ENCODE measurements around the gene SEMA4C. TPM values are rescaled to one million over a fixed set of nuclear protein-coding genes. Genes with fewer than 3 reads are reported as not detected.

Gene SEMA4C
- total RNA-seq, 2 experiments from 2014 or later: 55.8 to 56.8 TPM

GRCh38 chr2:96875498-96876268 is 5.8 kb upstream of the SEMA4C start:
- Mint-ChIP-seq H3K27ac (peak overlapping the region; percentile 7), H3K27me3 (no peaks in the 10 kb centered on the region), H3K4me3 (no peak overlapping the region), H3K4me1 (ENCODE audit: low read depth) (peaks cover 41% of the 10 kb centered on the region), H3K36me3 (ENCODE audit: low read depth) (peaks cover 3% of the 10 kb centered on the region), H3K9me3 (no peaks in the 10 kb centered on the region)
- Histone ChIP-seq H3K4me3 (ENCODE audit: low read length) (no peak overlapping the region), H3K27me3 (ENCODE audit: control insufficient read depth in 1 of 2, insufficient read depth in 2 of 2, low read length in 2 of 2) (no peaks in the 10 kb centered on the region), H3K9me3 (ENCODE audit: control insufficient read depth in 1 of 2, insufficient read depth in 1 of 2, low read length in 2 of 2) (no peaks in the 10 kb centered on the region), H3K36me3 (ENCODE audit: insufficient read depth, low read length) (no peaks in the 10 kb centered on the region), H3K27ac (ENCODE audit: low read depth in 1 of 2, low read length in 2 of 2) (no peak overlapping the region), H3K4me1 (ENCODE audit: insufficient read depth, low read length) (peaks cover 26% of the 10 kb centered on the region)
- intact Hi-C loops (cut with DNase I, micrococcal nuclease): loop anchor here in 1 of 2 experiments (2.0 kb wide), 1 partner anchor 39 kb away; no protein-coding TSS in a partner anchor
- CTCF ChIA-PET: no interaction called here
- no peak for DNase-seq
- ATAC-seq (ENCODE audit: poor library complexity): no peak
- TF ChIP-seq CTCF (IDR thresholded peaks at IDR 0.05): no peak
- POLR2A ChIA-PET: interaction anchor here (1.3 to 2.7 kb wide), 4 partner anchors 9 to 87 kb away, joined by 3 to 11 read pairs (median 8); no protein-coding TSS in a partner anchor

- H3K27me3 Mint-ChIP-seq: no peaks in the 10 kb centered on the region
- no peak for TF ChIP-seq CTCF (IDR thresholded peaks at IDR 0.05)
- ATAC-seq (ENCODE audit: poor library complexity) (no peak), DNase-seq (peak in 2 of 14 experiments; percentile 70 to 73)
- ChIA-PET POLR2A (interaction anchor here (0.7 to 2.7 kb wide), 5 partner anchors 16 to 88 kb away, joined by 3 to 11 read pairs (median 8); partner anchors contain the start of gene ANKRD39), CTCF (interaction anchor here (3.1 kb wide), 1 partner anchor 16 kb away, joined by 19 read pairs; the partner anchor contains the start of gene ANKRD39)
- H3K27ac Mint-ChIP-seq: peak overlapping the region; percentile 75
- H3K4me1 ChIP-seq (ENCODE audit: insufficient read depth, low read length): peaks cover 33% of the 10 kb centered on the region
- H3K36me3 ChIP-seq (ENCODE audit: insufficient read depth, low read length): no peaks in the 10 kb centered on the region
- no peak overlapping the region for H3K4me3 ChIP-seq (ENCODE audit: low read length)
- no peaks in the 10 kb centered on the region for H3K9me3 Mint-ChIP-seq
- H3K36me3 Mint-ChIP-seq (ENCODE audit: low read depth): peaks cover 8% of the 10 kb centered on the region
- no peaks in the 10 kb centered on the region for H3K9me3 ChIP-seq (ENCODE audit: control insufficient read depth in 1 of 2, insufficient read depth in 1 of 2, low read length in 2 of 2)
- intact Hi-C loops (cut with DNase I, micrococcal nuclease): loop anchor here (2.0 to 5.0 kb wide), 2 partner anchors 40 to 88 kb away; no protein-coding TSS in a partner anchor
- peaks cover 45% of the 10 kb centered on the region for H3K4me1 Mint-ChIP-seq (ENCODE audit: low read depth)
- H3K27me3 ChIP-seq (ENCODE audit: control insufficient read depth in 1 of 2, insufficient read depth in 2 of 2, low read length in 2 of 2): no peaks in the 10 kb centered on the region
- H3K27ac ChIP-seq (ENCODE audit: low read depth in 1 of 2, low read length in 2 of 2): no peak overlapping the region
- H3K4me3 Mint-ChIP-seq: peak overlapping the region; percentile 62
Measured at GRCh38 chr2:96874198-96874831, 4.4 kb upstream of the SEMA4C start.

GRCh38 chr2:96873651-96874096 is 3.8 kb upstream of the SEMA4C start:
- Mint-ChIP-seq H3K4me3 (no peak overlapping the region), H3K27ac (no peak overlapping the region), H3K9me3 (no peaks in the 10 kb centered on the region), H3K27me3 (no peaks in the 10 kb centered on the region), H3K4me1 (ENCODE audit: low read depth) (peaks cover 45% of the 10 kb centered on the region), H3K36me3 (ENCODE audit: low read depth) (peaks cover 8% of the 10 kb centered on the region)
- ATAC-seq (ENCODE audit: poor library complexity) (no peak), DNase-seq (peak in 2 of 14 experiments; percentile 59 to 60)
- CTCF ChIA-PET: interaction anchor here (3.1 kb wide), 1 partner anchor 16 kb away, joined by 19 read pairs; the partner anchor contains the start of gene ANKRD39
- Histone ChIP-seq H3K27ac (ENCODE audit: low read depth in 1 of 2, low read length in 2 of 2) (no peak overlapping the region), H3K9me3 (ENCODE audit: control insufficient read depth in 1 of 2, insufficient read depth in 1 of 2, low read length in 2 of 2) (no peaks in the 10 kb centered on the region), H3K4me1 (ENCODE audit: insufficient read depth, low read length) (peaks cover 33% of the 10 kb centered on the region), H3K36me3 (ENCODE audit: insufficient read depth, low read length) (no peaks in the 10 kb centered on the region), H3K27me3 (ENCODE audit: control insufficient read depth in 1 of 2, insufficient read depth in 2 of 2, low read length in 2 of 2) (no peaks in the 10 kb centered on the region), H3K4me3 (ENCODE audit: low read length) (no peak overlapping the region)
- no peak for TF ChIP-seq CTCF (IDR thresholded peaks at IDR 0.05)
- POLR2A ChIA-PET: interaction anchor here (2.1 to 2.7 kb wide), 4 partner anchors 16 to 89 kb away, joined by 7 to 11 read pairs (median 10); partner anchors contain the start of gene ANKRD39
- intact Hi-C loops (cut with DNase I, micrococcal nuclease): loop anchor here (2.0 to 5.0 kb wide), 2 partner anchors 41 to 89 kb away; no protein-coding TSS in a partner anchor

All from CD4-positive, alpha-beta T cell (primary cell).